G401.6 (cell line): Measurements from ENCODE around the gene ACBD5.
"Not testable (repeated sequence)": the region's sequence is repeated elsewhere in the genome, so short reads cannot be mapped to it uniquely, and the experiment has no call there.

Experiments used
- FAIRE-seq: peaks from 2 replicates; lab custom pipeline; 2012; peaks lifted over from hg19 to GRCh38; lab: Jason Lieb, UNC

ACBD5 gene

GRCh38 chr10:27237531-27237930 lies 3.1 kb downstream of the ACBD5 start:
- not testable (repeated sequence) for FAIRE-seq

DNA sequence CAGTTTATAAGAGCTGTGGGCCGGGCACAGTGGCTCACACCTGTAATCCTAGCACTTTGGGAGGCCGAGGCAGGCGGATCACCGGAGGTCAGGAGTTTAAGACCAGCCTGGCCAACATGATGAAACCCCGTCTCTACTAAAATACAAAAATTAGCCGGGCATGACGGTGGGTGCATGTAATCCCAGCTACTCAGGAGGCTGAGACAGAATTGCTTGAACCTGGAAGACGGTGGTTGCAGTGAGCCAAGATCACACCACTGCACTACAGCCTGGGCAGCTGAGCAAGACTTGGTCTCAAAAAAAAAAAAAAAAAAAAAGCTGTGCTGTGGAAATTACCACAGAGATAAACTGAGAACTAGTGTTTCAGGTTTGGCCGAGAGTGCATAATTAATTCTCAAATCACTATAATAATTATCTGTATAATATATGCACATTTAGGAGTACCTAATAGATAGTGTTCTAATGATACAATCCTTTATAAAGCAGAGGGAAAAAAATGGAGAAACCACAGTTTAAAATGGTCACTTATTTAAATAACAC lies 3.9 kb downstream of the ACBD5 start:
- FAIRE-seq = not testable (repeated sequence)

- FAIRE-seq = no peak
Observed at GRCh38 chr10:27235706-27236105, 4.9 kb downstream of the ACBD5 start.

DNA sequence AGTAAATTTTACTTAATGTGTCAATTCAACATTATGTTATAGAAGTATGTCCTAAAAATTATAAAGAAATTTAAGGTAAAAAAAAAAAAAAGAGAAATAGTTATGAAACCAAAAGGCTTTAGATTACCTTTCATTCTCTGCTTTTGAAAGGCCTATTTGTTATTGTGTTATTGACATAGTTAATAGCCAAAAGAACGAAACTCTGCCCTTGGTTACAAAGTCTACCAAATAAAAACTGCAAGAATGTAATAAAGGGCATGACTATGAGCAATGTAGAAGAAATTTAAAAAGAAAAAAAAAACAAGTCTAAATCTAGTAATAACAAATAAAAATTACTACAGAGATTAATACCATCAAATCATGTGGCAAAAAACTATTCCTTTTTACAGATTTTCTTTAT lies 10.6 kb downstream of the ACBD5 start:
- peak; percentile 19 for FAIRE-seq

GRCh38 chr10:27225642-27226257 lies 14.8 kb downstream of the ACBD5 start:
- no peak for FAIRE-seq

GRCh38 chr10:27225011-27225590 lies 15.5 kb downstream of the ACBD5 start:
- FAIRE-seq = no peak

GRCh38 chr10:27223964-27224363 lies 16.6 kb downstream of the ACBD5 start:
- peak; percentile 55 for FAIRE-seq

GRCh38 chr10:27207350-27207749 lies 33.2 kb downstream of the ACBD5 start:
- no peak for FAIRE-seq

- no peak for FAIRE-seq
Observed at GRCh38 chr10:27203806-27204205, 36.8 kb downstream of the ACBD5 start.

DNA sequence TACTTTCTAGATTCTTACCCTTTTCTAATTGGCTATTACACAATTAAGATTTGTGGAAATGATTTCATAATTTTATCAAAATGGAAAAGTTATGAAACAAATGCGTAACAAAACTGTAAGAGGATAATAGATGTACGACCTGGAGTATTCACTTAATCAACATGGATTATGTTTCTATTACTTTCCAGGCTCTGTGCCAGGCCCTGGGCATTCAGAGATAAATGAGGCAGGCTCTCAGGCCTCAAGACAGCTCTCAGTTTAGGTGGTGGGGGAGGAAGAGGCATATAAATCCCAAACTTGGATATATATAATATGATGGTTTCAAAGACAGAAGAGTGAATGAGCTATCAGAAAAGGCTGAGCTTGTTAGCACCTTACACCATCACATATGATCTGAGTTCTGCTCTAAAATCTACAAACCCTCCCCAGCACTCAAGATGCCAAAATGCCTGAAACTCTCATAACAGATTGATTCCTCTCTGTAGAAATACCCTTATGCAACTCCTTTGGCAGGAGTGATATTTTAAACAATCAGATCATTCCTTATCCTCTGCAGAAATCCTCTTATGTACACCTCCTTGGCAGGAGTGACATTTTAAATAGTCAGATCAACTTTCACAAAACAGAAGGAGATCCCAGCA lies 42.5 kb downstream of the ACBD5 start:
- no peak for FAIRE-seq

DNA sequence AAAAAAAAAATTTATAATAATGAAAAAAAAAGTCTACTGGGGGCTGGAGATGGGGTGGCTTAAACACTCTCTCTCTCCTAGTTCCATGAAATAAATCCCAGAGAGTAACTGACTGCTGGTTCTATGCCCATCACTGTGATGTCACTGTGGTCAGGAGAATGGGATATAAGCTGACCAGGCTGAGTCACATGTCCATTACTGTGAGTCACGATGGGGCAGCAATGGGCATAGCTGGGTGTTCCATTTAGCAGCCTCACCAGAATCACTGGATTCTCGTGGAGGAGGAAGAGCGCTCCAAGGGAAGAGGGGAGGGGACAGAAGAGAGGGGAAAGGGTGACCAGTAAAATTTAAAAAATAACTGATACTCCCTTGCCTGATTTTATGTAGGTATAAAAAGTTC lies 48.3 kb downstream of the ACBD5 start:
- no peak for FAIRE-seq

DNA sequence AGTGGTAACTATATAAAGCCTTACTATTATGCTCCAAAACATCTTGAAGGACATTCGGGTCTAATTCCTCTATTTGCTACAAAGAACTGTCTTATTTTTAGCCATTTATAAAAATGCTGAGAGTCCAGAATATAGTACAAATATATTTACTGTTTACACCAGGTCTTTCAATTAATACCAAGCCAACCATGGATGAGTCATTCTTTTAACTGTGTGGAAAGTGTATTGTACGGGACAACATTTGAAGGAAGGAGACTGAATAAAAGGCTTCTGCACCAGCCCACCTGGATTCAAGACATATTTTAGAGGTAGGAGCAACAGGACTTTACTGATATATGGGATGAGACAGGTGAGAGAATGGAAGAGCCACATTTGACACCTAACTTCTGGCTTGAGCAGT lies 50.1 kb downstream of the ACBD5 start:
- FAIRE-seq = no peak

- FAIRE-seq = no peak
Observed at GRCh38 chr10:27188897-27189296, 51.7 kb downstream of the ACBD5 start.

GRCh38 chr10:27188259-27188658 lies 52.3 kb downstream of the ACBD5 start:
- FAIRE-seq = no peak

GRCh38 chr10:27169849-27170248 lies 70.7 kb downstream of the ACBD5 start:
- no peak for FAIRE-seq

DNA sequence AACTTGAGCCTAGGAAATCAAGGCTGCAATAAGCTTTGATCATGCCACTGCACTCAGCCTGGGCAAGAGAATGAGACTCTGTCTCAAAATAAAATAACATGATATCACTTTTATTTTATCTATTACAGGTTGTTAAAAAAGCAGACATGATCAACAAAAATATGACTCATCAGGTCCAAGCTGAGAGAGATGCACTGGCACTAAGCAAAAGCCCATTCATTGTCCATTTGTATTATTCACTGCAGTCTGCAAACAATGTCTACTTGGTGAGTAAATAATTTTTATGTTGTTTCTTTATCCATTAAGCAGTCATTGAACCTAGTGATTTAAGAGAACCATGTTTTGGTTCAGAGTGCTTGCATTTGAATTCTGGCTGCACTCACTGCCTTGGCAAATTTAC lies 82.2 kb downstream of the ACBD5 start:
- no peak for FAIRE-seq

DNA sequence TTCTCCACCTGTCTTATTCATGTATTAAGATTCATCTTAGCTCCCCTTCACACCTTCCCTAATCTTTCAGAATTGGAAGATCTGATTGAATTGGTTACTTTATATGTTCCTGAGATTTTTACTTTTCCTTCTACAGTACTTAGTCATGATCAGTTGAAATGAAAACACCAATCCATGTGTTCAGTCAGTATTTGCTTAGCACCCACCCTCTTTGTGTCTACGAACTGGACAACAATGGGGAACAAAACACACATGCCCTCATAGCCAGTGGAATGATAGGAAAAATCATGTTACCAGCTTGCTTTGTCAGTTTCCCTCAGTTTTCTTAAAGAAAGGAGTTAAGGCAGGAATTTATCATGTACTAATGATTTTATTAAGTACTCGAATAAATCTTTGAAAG lies 83.4 kb downstream of the ACBD5 start:
- no peak for FAIRE-seq

- FAIRE-seq = not testable (repeated sequence)
Observed at GRCh38 chr10:27156566-27156965, 84.0 kb downstream of the ACBD5 start.

DNA sequence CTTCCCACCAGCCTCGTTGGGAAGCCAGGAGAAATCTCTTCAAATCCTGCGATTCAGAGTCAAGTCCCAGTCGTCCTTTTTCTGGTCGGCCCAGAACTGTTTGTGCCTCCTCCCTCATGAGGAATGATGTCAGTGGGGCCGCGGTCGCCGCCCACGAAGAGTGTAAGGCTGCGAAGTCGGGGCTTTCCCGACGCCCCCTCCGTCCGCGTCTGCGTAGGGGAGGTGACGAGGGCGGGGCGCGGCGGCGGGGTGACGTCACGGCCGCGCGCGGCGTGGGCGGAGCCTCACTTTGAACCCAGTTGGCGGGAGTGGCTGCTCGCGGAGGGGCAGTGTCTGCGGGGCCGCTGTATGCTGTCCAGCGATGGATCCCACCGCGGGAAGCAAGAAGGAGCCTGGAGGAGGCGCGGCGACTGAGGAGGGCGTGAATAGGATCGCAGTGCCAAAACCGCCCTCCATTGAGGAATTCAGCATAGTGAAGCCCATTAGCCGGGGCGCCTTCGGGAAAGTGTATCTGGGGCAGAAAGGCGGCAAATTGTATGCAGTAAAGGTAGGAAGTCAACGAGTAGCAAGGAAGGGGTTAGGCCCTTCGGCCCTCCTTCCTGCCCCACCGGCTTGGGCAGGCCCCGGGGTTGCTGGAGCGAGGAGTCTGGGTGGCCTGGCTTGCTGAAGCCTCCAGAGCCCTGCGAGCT lies 85.4 kb downstream of the ACBD5 start, which contains the start of gene MASTL:
Gene MASTL, plus strand, starts transcription at position 287 of the 689 bp plus-strand sequence. Its CDS starts 75 bp downstream, at position 362.
- FAIRE-seq = peak; percentile 66

GRCh38 chr10:27153845-27154193 lies 86.8 kb downstream of the ACBD5 start:
- no peak for FAIRE-seq

DNA sequence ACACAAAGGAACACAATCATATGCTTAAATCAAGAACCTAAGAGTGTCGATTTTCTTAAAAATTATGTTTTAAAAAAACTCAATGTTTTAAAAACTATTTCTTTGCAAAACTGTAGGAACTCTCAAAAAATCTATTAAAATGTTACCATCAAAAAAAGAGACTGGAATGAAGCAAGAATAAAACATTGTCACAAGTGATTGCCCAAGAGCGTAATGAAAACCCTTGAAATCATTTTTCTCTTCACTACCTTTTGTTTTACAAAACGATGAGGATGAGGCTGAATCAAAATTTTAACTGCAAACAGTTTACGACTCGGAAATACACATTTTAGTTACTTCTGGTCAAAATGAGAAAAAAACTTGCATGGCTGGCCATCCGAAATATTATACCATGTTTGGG lies 87.3 kb downstream of the ACBD5 start:
- FAIRE-seq = no peak

DNA sequence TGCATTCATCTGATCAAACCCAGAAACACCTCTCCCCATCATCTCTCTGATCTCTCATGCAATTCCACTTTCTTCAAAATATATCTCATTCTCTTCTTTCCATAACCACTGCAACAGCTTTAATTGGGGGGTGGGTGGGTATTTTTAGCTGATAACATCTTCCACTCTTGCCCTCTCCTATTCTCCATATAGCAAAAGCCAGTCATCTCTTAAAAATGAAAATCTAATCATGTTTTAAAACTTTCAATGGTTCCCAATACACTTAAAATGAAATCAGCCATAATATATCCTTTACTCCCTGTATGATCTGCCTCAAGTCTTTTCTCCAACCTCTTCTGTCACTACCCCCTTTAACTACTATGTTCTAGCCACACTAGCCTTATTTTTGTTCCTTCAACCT lies 87.9 kb downstream of the ACBD5 start:
- FAIRE-seq = no peak

- FAIRE-seq = no peak
Observed at GRCh38 chr10:27150261-27150660, 90.3 kb downstream of the ACBD5 start.
